Inflammatory macrophage (primary cell): Measurements from ENCODE around the gene GTF3C2.
"Not testable (repeated sequence)": the region's sequence is repeated elsewhere in the genome, so short reads cannot be mapped to it uniquely, and the experiment has no call there.

ENCODE experiments used
- DNase-seq, 2 donors: peaks; one replicate each; pipeline ENCODE4 v3.0.0-alpha.2; 2020 to 2022

GTF3C2 gene

DNA sequence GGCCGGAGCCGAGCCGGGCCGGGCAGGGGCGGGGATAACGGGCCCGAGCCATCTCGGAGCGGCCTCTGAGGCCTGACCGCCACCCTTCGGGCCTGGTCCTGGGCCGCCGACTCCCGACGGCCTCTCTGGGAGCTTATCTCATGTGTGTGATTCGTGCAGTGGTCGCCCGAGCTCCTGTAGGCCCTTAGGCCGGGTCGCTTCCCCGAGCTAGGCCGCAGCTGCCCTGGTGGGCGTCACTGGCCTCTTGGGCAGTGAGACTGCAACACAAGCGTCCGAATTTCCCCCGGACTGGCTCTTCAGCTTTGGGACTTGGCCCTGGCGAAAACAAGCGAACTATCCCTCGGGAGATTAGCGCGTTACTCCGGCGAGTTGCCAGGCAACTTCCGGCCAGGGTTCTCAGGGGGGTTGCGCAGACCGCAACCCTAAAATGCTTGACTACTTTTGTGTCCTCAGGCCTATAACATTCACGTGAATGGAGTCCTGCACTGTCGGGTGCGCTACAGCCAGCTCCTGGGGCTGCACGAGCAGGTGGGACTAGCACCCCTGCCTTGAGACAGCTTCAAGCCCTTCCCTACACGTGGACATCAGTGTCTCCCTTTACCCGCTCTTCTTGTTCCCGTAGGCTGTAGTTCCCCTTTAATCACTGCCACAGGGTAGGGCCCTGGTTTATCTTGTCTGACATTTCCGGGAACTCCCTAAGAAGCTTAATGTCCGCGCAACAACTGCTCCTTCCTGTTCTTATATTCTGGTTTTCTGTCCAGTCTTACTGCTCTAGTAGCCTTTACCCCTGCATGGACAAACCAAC, 14.5 kb upstream of the GTF3C2 start:
- peak; percentile 92 to 93 for DNase-seq

DNA sequence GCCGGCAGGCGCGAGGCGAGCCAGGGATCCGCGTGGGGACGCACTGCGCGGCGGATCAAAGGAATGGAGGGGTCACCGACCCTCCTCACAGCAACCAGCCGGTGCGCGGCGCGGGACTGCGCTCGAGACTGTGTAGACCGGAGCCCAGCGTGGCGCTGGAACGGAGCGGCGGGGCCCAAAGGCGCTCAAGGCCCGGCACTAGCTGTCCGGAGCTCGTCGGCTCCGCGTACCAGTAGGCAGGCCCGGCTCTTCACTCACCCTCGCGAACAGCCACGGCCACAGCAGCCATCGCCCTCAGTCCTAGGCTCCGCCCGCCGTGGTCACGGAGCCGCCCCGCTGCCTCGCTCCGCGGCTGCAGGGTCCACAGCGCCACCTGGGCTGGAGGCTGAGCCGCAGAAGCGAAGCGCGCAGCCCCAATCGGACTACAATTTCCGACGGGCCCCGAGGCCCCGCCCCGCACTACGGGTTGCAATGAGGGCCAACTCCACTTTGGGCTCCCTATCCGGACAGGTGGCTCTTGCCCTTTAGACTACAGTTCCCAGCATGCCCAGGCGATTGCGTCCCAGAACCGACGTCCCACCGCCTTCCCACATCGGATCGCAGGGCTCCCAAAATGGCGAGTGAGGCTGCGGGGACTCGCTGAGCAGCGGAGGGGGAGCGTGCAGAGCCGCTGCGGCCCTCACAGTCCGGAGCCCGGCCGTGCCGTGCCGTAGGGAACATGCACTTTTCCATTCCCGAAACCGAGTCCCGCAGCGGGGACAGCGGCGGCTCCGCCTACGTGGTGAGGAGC, 13.7 kb upstream of the GTF3C2 start, which contains the start of the genes EIF2B4 and SNX17:
TSS of gene EIF2B4 (minus strand) at position 313 of the 790 bp plus-strand sequence. CDS start at position 289, 24 bp downstream.
TSS of gene SNX17 (plus strand) at position 591 of the 790 bp plus-strand sequence. CDS start at position 719, 128 bp downstream.
- peak; percentile 100 for DNase-seq

DNA sequence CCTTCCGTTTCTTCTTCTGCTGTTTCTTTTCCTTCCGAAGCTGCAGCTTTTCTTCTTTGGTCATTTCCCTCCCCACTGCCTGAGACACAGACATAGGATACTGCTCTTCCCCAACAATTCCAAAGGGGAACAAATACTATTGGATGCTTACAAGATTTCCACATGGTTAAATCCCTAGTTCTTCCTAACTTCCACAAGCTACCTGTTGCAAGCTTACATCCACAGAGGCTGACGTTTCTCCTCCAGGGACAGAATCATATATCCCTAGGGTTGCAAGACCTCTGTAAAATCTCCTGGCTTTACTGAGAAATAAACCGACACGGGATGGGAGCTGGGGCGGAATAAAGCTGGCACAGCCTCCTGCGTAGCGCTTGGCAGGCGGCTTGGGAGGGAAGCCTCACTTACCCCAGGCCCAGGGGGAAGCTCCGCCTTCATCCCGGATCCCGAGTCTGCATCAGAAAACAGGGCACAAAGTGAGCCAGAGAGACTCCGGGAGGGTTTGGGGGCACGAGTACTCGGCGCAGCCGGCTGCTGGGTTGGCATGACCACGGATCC, 13.0 kb upstream of the GTF3C2 start:
- DNase-seq: peak; percentile 46 to 60

DNA sequence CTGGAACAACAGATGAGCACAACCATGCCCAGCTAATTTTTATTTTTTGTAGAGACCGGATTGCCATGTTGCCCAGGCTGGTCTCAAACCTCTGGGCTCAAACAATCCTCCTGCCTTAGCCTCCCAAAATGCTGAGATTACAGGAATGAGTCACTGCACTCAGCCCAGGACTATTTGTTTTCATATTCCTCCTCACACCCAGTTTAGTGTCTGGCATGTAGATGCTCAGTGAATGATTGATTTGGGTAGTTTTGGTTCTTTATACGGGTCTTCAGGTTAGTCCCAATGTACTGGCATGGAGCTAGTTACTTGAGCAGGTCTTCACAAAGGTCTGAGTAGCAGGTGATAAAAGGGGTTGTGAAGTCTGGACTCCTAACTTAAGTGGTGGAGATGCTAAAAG, 7.4 kb upstream of the GTF3C2 start:
- DNase-seq: no peak

DNA sequence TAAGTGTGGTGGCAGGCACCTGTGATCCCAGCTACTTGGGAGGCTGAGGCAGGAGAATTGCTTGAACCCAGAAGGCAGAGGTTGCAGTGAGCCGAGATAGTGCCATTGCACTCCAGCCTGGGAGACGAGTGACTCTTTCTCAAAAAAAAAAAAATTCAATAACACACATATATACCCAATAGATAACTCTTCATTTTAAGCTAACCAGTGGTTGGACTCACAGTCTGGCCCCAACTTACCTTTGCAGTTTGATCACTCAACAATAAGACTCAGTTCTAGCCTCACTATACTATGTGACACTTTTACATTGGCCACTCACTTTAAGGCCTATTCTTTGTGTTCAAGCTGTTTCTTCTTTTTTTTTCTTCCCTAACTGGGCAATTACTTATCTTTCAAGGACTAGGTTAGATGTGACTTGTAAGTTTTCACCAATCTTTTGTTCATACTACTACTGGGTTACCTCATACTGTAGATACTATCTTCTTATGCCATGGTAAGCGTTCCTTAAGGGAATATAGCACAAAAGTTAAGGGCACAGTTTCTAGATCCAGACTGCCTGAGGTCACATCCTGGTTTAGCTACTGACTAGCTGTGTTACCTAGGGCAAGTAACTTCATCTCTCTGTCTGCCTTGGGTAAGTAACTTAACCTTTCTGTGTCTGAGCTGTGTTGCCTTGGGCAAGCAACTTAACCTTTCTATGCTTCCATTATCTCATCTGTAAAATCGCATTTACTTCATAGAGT, 6.3 kb upstream of the GTF3C2 start:
- DNase-seq: no peak

DNA sequence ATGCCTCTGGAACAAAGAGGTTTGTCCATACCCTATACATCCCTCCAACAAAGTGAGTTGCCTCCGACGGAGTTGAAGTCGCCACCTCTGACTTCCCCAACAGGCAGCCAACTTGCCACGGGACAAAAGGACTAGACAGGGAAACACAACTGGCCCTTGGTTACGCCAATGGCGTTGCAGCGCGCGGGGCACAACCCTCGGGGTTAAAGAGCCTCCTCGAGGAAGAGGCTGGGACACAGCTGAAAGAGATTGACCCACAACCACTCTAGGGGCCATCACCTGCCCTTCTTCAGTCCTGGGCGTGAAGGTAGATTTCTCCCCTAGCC, 545 bp downstream of the GTF3C2 start:
- peak; percentile 85 to 92 for DNase-seq

DNA sequence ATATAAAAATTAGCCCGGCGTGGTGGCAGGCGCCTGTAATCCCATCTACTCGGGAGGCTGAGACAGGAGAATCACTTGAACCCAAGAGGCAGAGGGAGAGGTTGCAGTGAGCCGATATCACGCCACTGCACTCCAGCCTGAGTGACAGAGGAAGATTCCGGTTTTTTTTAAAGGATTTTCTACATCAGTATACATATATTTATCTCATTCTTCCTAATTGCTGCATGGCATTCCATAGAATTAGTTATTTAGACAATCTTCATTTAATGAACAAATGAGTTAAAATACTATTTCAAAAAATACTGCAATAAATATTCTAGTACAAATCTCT, 2.0 kb downstream of the GTF3C2 start:
- DNase-seq: no peak

DNA sequence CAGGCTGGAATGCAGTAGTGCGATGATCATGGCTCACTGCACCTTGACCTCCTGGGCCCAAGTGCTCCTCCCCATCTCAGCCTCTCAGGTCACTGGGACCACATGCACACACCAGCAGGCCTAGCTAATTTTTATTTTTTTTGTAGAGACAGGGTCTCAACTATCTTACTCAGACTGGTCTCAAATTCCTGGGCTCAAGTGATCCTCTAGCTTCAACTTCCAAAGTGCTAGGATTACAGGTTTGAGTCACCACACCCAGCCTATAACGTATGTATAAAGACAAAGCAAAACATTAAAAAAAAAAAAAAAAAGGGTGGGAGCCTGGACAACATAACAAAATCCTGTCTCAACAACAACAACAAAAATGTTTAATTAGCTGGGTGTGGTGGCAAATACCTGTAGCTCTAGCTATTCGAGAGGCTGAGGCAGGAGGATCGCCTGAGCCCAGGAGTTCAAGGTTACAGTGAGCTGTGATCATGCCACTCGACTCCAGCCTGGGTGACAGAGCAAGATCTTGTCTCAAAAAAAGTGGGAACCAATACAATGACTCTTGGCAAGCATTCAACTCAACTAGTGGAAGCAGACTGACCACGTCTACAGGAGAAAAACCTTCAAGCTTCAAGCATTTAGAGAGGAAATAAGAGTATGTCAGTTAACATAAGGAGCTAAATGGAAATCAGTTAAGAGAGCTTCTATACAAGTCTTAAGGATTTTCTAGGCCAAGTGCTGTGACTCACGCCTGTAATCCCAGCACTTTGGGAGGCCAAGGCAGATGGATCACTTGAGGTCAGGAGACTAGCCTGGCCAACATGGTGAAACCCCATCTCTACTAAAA, 2.6 kb downstream of the GTF3C2 start:
- DNase-seq: peak; percentile 28 to 40

DNA sequence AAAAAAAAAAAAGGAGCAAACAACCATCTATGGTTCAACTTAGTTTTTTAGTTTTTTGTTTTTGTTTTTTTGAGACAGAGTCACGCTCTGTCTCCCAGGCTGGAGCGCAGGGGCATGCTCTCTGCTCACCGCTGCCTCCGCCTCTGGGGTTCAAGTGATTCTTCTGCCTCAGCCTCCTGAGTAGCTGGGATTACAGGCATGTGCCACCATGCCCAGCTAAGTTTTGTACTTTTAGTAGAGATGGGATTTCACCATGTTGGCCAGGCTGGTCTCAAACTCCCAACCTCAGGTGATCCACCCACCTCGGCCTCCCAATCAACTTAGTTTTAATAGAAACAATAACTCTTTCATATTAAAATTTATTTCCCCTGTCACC, 3.2 kb downstream of the GTF3C2 start:
- DNase-seq: not testable (repeated sequence)

DNA sequence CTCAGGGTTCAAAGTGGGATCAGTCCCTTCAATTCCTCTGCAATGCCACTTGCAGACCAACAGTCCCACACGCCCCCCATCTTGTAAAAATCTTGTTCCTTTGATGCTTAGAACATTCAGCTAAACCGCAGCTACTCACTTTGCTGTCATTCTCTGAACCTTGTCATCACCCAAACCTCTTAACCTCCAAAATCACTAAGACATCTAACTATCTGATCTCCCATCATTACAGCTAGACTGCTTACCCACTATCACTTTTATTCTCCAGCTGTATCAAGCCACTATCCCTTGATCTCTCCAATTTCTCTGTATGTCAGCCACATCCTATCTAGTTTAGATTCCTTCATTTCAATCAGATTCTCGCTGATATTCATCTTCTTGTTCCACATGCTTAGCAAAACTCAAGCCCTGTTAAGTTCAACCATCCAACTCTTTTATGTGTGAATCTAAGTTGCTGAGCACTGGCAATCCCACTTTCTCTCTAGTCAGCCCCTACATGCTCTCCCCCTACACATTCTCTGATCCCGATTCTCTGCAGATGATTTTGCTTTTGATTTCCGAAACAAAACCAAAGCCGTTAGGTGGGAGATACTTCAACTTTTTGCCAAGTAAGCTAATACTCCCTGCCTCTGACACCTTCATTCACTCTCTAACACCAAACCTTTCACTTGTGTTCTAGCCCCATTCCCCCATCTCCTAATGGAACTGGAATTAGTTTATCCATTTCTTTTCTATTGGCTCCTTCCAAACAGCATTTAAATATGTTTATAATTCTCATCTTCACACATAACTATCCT, 4.6 kb downstream of the GTF3C2 start:
- DNase-seq: no peak

DNA sequence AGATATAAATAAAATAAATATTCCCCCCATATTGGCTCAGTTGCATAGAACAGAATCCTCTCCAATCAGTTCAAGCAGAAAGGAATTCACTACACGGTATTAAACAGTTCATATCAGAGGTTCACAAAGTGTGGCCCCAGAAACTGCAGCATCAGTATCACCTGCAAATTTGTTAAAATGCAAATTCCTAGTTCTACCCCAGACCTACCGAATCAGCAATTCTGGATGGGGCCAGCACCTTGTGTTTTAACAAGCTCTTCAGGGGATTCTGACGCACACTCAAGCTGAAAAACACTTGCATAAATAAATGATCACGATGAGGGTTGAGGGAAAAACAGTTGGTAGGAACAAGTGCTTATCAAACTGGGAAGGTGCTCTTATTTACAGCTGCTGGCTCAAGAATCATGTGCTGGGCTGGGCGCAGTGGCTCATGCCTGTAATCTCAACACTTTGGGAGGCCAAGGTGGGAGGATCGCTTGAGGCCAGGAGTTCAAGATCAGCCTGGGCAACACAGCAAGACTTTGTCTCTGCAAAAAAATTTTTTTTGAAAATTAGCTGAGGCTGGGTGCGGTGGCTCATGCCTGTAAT, 6.4 kb downstream of the GTF3C2 start:
- DNase-seq: no peak

DNA sequence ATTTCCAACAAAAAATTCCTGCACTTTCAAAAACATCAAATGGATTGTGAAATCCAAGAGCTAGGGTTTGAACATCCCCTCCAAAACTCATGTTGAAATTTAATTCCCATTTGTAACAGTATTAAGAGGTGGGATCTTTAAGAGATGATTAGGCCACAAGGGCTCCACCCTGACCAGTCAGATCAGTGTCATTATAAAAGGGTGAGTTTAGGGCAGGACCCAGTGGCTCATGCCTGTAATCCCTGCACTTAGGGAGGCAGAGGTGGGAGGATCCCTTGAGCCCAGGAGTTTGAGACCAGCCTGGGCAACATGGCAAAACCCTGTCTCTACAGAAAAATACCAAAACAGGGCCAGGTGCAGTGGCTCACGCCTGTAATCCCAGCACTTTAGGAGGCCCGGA, 8.9 kb downstream of the GTF3C2 start:
- DNase-seq: no peak

DNA sequence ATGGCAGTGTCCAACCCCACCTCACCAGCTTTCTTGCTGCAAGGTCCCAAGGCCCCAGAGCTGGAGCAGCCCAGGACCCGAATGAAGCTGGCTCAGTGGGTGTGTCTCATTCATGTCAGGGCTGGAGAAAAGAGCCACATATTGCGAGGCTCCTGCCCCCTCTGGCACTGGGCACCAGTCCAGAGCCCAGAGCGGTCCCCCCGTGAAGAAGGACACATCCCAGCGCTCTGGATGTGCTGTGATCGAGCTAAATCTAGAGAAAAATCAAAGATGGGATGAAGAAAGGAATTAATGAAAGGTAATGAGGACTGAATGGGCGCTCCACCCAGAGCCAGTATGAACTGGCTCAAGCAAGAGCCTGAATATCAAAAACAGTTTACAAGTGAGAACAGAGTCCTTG, 20.4 kb downstream of the GTF3C2 start:
- DNase-seq: no peak

DNA sequence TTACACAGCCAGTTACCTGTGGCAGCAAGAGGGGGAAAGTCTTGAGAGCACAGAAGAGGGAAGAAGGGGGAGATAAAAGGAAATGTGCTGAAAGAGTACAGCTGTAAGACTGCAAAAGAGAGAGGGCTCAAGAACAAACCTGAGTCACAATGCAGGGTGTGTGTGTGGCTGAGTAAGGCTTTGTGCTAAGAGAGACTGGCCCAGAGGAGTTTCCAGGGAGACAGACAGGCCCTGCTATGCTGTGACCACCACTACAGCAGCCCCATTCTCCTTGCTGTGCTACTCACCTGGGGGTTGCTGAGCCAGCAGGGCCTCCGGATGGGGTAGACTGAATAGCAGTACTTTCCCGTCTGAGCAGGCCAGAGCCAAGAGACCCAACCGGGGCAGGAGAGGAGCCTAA, 21.3 kb downstream of the GTF3C2 start:
- DNase-seq: no peak

DNA sequence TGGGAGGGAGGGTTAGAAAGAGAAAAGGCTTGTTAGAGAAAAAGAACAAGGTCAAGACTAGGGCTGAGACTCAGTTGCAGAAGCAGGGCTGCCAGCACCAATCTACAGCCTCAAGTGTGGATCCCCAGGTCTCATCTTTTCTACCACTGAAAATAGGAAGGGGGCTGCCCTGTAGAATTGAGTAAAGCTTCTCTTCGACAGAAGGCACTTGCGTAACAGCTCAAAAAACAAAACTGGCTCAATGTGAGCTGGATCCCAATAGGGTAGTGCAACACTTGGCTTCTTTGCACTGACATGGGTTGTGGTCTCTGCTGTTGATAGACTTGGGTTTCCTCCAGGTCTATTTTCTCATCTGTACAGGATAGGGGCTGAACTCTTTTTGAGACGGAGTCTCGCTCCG, 31.8 kb downstream of the GTF3C2 start:
- no peak for DNase-seq

DNA sequence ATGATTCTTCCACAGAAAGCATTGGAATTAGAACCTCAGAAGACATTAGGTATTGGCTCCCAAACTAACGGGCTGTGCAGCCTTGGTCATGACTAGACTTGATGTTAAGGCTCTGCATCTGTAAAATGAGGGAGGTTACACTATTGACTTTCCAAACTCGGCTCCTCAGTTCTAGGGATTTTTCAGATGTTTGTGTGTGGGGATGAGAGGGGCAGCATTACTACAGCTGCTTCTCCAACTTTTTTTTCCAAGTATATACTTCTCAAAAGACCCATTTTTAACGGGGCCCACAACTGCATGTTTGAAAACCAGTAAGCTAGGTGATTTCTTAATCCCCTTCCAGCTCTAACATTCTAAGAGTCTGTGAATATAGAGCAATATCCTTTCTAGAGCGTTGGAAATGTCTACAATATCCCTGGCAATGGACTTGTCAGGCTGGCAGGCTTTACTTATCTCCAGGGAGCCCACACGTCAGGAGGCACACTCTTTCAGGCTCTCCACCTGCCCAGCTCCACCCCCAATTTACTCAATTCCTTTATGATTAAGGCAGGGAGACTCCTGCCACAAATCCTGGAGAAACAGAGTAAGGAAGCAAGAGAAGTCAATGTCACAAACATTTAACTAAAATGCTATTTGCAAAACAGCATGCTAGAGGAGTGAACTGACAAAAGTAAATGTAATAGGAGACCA, 32.8 kb downstream of the GTF3C2 start:
- no peak for DNase-seq

DNA sequence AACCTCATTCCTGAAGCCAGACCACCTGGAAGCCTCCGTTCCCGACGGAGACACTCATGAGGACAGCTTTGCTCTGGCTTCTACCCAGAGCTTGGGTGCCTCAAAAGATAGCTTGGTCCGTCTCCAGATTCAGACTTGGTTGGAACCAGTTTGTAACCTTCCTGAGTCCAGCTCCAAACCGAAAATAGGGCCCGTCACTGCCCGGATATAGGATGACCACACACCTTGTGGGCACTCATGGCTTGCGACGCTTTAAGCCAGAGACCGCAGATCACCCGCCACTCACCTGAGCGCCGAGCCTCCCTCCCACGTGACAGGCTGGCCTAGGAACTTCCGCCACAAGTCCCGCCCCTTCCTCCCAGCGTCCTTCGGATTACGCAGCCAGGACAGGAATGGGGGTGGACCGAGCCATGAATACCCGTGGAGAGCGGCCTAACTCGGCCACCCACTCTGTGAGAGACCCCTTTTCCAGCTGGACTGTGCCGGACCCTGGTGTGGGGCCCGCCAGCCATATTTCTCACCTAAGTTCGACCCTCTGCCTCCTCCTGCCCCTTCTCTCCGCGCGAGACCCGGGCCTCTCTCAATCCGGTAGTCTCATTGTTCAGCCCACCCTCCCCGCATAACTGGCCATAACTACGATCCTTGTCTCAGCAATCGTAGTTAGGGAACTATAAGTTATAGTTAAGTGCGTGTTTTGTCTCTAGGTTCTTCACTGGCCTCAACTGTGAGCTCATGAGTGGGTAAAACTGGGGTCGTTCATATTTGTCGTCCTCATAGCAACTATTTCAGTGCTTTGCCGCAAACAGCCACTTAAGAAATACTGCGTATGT, 33.6 kb downstream of the GTF3C2 start, which contains the start of gene MPV17:
TSS of gene MPV17 (minus strand) at position 332 of the 830 bp plus-strand sequence. CDS start 580 bp downstream, outside the sequence.
- DNase-seq: peak; percentile 88 to 95

DNA sequence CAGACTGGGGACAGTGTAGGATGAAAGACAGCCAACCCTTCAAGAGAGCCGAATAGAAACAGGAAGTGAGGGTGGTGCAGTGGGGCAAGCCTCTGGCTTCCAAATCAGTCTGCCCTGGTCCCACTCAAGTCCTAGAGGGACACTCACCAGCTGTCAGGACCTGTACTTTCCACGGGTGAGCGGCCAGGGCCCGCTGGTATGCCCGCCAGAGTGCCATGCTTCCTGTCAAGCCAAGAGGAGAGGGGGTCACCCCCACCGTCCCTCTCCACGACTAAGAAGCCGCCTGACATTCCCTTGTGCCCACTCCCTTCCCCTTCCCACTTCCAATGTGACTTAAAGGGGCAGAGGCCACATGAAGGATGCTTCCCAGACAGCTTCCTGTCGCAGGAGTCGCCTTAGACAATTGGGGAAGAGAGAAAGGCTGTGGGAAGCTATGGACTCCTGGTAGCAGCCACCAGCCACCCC, 34.2 kb downstream of the GTF3C2 start:
- DNase-seq: peak; percentile 43 to 65
